ENCODE results near the gene MAP4K5. TPM values are rescaled to one million over a fixed set of nuclear protein-coding genes. Genes with fewer than 3 reads are reported as not detected.

MAP4K5 gene
- total and polyA plus RNA-seq, 4 donors, result 7.7 to 47.1 (median 19.3) TPM

DNA sequence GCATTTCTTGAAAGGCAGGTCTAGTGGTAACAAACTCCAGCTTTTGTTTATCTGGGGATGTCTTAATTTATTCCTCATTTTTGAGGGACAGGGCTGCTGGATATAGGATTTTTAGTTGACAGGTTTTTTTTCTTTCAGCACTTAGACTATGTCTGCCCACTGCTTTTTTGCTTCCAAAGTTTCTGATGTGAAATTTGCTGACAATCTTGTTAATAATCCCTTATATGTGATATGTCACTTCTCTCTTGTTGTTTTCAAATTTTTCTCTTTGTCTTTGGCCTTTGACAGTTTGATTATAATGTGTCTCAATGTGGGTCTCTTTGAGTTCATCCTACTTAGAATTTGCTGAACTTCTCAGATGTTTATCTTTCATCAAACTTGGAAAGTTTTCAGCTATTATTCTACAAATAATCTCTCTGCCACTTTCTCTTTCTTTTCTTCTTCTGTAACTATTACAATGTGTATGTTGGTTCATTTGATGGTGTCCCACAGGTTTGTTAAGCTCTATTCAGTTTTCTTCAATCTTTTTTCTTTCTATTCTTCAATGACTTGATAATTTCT, 37.4 kb upstream of the MAP4K5 start:
- no peak for DNase-seq (ENCODE audit: low spot score)
- H3K36me3 ChIP-seq (ENCODE audit: control insufficient read depth in 4 of 4, insufficient read depth in 3 of 4, low read depth in 1 of 4, low read length in 3 of 4), result no peaks in the 10 kb centered on the region
- H3K9ac ChIP-seq (ENCODE audit: low read depth in 1 of 2, low read length in 2 of 2), result no peak overlapping the region
- peaks cover 0 to 19% (median 3%) of the 10 kb centered on the region in 4 donors for H3K9me3 ChIP-seq (ENCODE audit: control insufficient read depth in 4 of 4, low read length in 3 of 4)
- no peaks in the 10 kb centered on the region for H3K4me1 ChIP-seq (ENCODE audit: control insufficient read depth in 4 of 4, insufficient read depth in 4 of 4, low read length in 3 of 4)
- TF ChIP-seq ATF3 (IDR thresholded peaks at IDR 0.05) (no peak), YY1 (IDR thresholded peaks at IDR 0.05) (no peak), NR2F2 (IDR thresholded peaks at IDR 0.05) (no peak), GABPA (IDR thresholded peaks at IDR 0.05 in 1 of 2, conservative IDR thresholded peaks at IDR 0.05 in 1 of 2) (no peak), CTCF (IDR thresholded peaks at IDR 0.05; ENCODE audit: low read depth, low read length, missing input control) (no peak), RAD21 (IDR thresholded peaks at IDR 0.05) (no peak), SP1 (IDR thresholded peaks at IDR 0.05) (no peak), HNF4G (IDR thresholded peaks at IDR 0.05) (no peak), FOXA1 (IDR thresholded peaks at IDR 0.05) (no peak), JUND (IDR thresholded peaks at IDR 0.05) (no peak), EGR1 (IDR thresholded peaks at IDR 0.05; ENCODE audit: low read depth in 2 of 2) (no peak), TAF1 (conservative IDR thresholded peaks at IDR 0.05) (no peak), RXRA (IDR thresholded peaks at IDR 0.05) (no peak), FOXA2 (IDR thresholded peaks at IDR 0.05) (no peak), MAX (IDR thresholded peaks at IDR 0.05) (no peak), HNF4A (conservative IDR thresholded peaks at IDR 0.05) (no peak)
- TF ChIP-seq, protein P1, sequence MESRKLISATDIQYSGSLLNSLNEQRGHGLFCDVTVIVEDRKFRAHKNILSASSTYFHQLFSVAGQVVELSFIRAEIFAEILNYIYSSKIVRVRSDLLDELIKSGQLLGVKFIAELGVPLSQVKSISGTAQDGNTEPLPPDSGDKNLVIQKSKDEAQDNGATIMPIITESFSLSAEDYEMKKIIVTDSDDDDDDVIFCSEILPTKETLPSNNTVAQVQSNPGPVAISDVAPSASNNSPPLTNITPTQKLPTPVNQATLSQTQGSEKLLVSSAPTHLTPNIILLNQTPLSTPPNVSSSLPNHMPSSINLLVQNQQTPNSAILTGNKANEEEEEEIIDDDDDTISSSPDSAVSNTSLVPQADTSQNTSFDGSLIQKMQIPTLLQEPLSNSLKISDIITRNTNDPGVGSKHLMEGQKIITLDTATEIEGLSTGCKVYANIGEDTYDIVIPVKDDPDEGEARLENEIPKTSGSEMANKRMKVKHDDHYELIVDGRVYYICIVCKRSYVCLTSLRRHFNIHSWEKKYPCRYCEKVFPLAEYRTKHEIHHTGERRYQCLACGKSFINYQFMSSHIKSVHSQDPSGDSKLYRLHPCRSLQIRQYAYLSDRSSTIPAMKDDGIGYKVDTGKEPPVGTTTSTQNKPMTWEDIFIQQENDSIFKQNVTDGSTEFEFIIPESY (IDR thresholded peaks at IDR 0.05), result no peak
- TF ChIP-seq, protein P2, sequence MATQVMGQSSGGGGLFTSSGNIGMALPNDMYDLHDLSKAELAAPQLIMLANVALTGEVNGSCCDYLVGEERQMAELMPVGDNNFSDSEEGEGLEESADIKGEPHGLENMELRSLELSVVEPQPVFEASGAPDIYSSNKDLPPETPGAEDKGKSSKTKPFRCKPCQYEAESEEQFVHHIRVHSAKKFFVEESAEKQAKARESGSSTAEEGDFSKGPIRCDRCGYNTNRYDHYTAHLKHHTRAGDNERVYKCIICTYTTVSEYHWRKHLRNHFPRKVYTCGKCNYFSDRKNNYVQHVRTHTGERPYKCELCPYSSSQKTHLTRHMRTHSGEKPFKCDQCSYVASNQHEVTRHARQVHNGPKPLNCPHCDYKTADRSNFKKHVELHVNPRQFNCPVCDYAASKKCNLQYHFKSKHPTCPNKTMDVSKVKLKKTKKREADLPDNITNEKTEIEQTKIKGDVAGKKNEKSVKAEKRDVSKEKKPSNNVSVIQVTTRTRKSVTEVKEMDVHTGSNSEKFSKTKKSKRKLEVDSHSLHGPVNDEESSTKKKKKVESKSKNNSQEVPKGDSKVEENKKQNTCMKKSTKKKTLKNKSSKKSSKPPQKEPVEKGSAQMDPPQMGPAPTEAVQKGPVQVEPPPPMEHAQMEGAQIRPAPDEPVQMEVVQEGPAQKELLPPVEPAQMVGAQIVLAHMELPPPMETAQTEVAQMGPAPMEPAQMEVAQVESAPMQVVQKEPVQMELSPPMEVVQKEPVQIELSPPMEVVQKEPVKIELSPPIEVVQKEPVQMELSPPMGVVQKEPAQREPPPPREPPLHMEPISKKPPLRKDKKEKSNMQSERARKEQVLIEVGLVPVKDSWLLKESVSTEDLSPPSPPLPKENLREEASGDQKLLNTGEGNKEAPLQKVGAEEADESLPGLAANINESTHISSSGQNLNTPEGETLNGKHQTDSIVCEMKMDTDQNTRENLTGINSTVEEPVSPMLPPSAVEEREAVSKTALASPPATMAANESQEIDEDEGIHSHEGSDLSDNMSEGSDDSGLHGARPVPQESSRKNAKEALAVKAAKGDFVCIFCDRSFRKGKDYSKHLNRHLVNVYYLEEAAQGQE (IDR thresholded peaks at IDR 0.05), result no peak
- no peak overlapping the region for H3K4me3 ChIP-seq (ENCODE audit: low read depth in 1 of 3, low read length in 3 of 3)
- H3K27ac ChIP-seq (ENCODE audit: low read depth in 1 of 2, low read length in 2 of 2), result no peak overlapping the region
- H3K27me3 ChIP-seq (ENCODE audit: control insufficient read depth in 4 of 4, insufficient read depth in 4 of 4, low read length in 3 of 4), result no peaks in the 10 kb centered on the region

Data from liver (tissue), 9 donors.